WTC11 (cell line): ENCODE results near the gene A1BG. TPM values are rescaled to one million over a fixed set of nuclear protein-coding genes. Genes with fewer than 3 reads are reported as not detected.

Source experiments
- ATAC-seq: fragments of 200-7000 bp; cut with Tn5 transposase; 2 replicates; pipeline ENCODE4 v1.10.0; 2021; ENCODE audit warnings: mild to moderate bottlenecking, moderate library complexity
- CTCF ChIA-PET: fragments of 300-600 bp; sonication (Branson Sonifier 250); formaldehyde crosslinking; loops from one replicate; lab custom pipeline; 2021; ENCODE audit warnings: antibody characterized with exemption; lab: Charles Lee
- POLR2A ChIA-PET: fragments of 350-600 bp; sonication (Branson Sonifier 250); formaldehyde crosslinking; loops from one replicate; lab custom pipeline; 2021; ENCODE audit warnings: antibody characterized with exemption; lab: Charles Lee
- DNase-seq: peaks from one replicate; pipeline ENCODE4 v3.0.0; 2021; ENCODE audit warnings: low spot score
- H3K27ac Mint-ChIP-seq: 2 replicates; pipeline ENCODE4 v1.8.0; 2021; ENCODE audit warnings: mixed read lengths
- H3K27me3 Mint-ChIP-seq: 2 replicates; pipeline ENCODE4 v1.8.0; 2021; ENCODE audit warnings: low read depth, mild to moderate bottlenecking, moderate library complexity, mixed read lengths
- H3K36me3 Mint-ChIP-seq: 2 replicates; pipeline ENCODE4 v1.8.0; 2021; ENCODE audit warnings: mixed read lengths
- H3K4me1 Mint-ChIP-seq: 2 replicates; pipeline ENCODE4 v1.8.0; 2022; ENCODE audit warnings: mixed read lengths
- H3K4me3 Mint-ChIP-seq: 2 replicates; pipeline ENCODE4 v1.8.0; 2021; ENCODE audit warnings: mild to moderate bottlenecking, moderate library complexity, mixed read lengths
- H3K9me3 Mint-ChIP-seq: 2 replicates; pipeline ENCODE4 v1.8.0; 2021; ENCODE audit warnings: mixed read lengths
- ATF6 ChIP-seq: sonication (generic); formaldehyde crosslinking; IDR thresholded peaks from 2 replicates; pipeline ENCODE4 v1.8.1; 2023; ENCODE audit warnings: mild to moderate bottlenecking, missing genetic modification reagents
- CBFB ChIP-seq: sonication (generic); formaldehyde crosslinking; IDR thresholded peaks from 2 replicates; pipeline ENCODE4 v1.8.1; 2022; ENCODE audit warnings: mild to moderate bottlenecking, low read depth, missing genetic modification reagents
- CREM ChIP-seq: sonication (generic); formaldehyde crosslinking; IDR thresholded peaks from 2 replicates; pipeline ENCODE4 v1.8.1; 2022; ENCODE audit warnings: mild to moderate bottlenecking, missing genetic modification reagents, moderate library complexity
- ELF4 ChIP-seq: sonication (generic); formaldehyde crosslinking; IDR thresholded peaks from 2 replicates; pipeline ENCODE4 v1.8.1; 2022; ENCODE audit warnings: low read depth, mild to moderate bottlenecking, moderate library complexity, missing genetic modification reagents
- EMX1 ChIP-seq: fragments of 250-450 bp; sonication (Bioruptor Pico); IDR thresholded peaks from 2 replicates; pipeline ENCODE4 v1.8.0; 2021; ENCODE audit warnings: mild to moderate bottlenecking
- FOXJ3 ChIP-seq: sonication (generic); formaldehyde crosslinking; IDR thresholded peaks from 2 replicates; pipeline ENCODE4 v1.9.0; 2021; ENCODE audit warnings: missing genetic modification reagents, mild to moderate bottlenecking, borderline replicate concordance
- FOXK1 ChIP-seq: sonication (generic); formaldehyde crosslinking; IDR thresholded peaks from 2 replicates; pipeline ENCODE4 v1.8.0; 2022; ENCODE audit warnings: mild to moderate bottlenecking, moderate library complexity, missing genetic modification reagents
- FOXP4 ChIP-seq: sonication (generic); formaldehyde crosslinking; IDR thresholded peaks from 2 replicates; pipeline ENCODE4 v1.8.0; 2022; ENCODE audit warnings: mild to moderate bottlenecking, missing genetic modification reagents
- HMGA2 ChIP-seq: fragments of 250-450 bp; sonication (Bioruptor Pico); IDR thresholded peaks from 2 replicates; pipeline ENCODE4 v1.4.0; 2021; ENCODE audit warnings: mild to moderate bottlenecking, moderate library complexity
- IRF2 ChIP-seq: sonication (generic); formaldehyde crosslinking; IDR thresholded peaks from 2 replicates; pipeline ENCODE4 v1.8.0; 2022; ENCODE audit warnings: low read depth, missing genetic modification reagents, borderline replicate concordance
- NR1H2 ChIP-seq: sonication (generic); formaldehyde crosslinking; IDR thresholded peaks from 2 replicates; pipeline ENCODE4 v1.9.0; 2021; ENCODE audit warnings: mild to moderate bottlenecking, moderate library complexity, missing genetic modification reagents
- SP1 ChIP-seq: sonication (generic); formaldehyde crosslinking; conservative IDR thresholded peaks from 2 replicates; pipeline ENCODE4 v1.8.1; 2022; ENCODE audit warnings: missing genetic modification reagents
- TCF7 ChIP-seq: sonication (generic); formaldehyde crosslinking; IDR thresholded peaks from 2 replicates; pipeline ENCODE4 v1.8.0; 2022; ENCODE audit warnings: mild to moderate bottlenecking, low read depth, missing genetic modification reagents, moderate library complexity
- USF2 ChIP-seq: sonication (generic); formaldehyde crosslinking; IDR thresholded peaks from 2 replicates; pipeline ENCODE4 v1.8.1; 2023; ENCODE audit warnings: mild to moderate bottlenecking, missing genetic modification reagents, moderate library complexity
- ZMAT4 ChIP-seq: fragments of 250-450 bp; sonication (Bioruptor Pico); IDR thresholded peaks from 2 replicates; pipeline ENCODE4 v1.9.0; 2021; ENCODE audit warnings: mild to moderate bottlenecking
- ZNF263 ChIP-seq: sonication (generic); formaldehyde crosslinking; IDR thresholded peaks from 2 replicates; pipeline ENCODE4 v1.8.1; 2022; ENCODE audit warnings: low read depth, mild to moderate bottlenecking, moderate library complexity, missing genetic modification reagents
- ZNF281 ChIP-seq: sonication (generic); formaldehyde crosslinking; IDR thresholded peaks from 2 replicates; pipeline ENCODE4 v1.8.0; 2023; ENCODE audit warnings: mild to moderate bottlenecking, missing genetic modification reagents
- ZNF396 ChIP-seq: fragments of 250-450 bp; sonication (Bioruptor Pico); IDR thresholded peaks from 2 replicates; pipeline ENCODE4 v1.8.0; 2021; ENCODE audit warnings: mild to moderate bottlenecking, moderate library complexity, borderline replicate concordance
- ZSCAN18 ChIP-seq: fragments of 250-450 bp; sonication (Bioruptor Pico); IDR thresholded peaks from 2 replicates; pipeline ENCODE4 v2.1.2; 2022; ENCODE audit warnings: mild to moderate bottlenecking, moderate library complexity
- total RNA-seq: library from RNA; stranded (reverse); gene quantifications from 3 replicates; pipeline ENCODE4 v1.2.3, GENCODE V29; 2021

A1BG gene
- total RNA-seq, 1 experiment from 2014 or later = 24.3 TPM

GRCh38 chr19:58392945-58393724, 39.8 kb upstream of the A1BG start:
- no peak for ATAC-seq
- DNase-seq = no peak
- peaks cover 52% of the 10 kb centered on the region for H3K36me3 Mint-ChIP-seq
- H3K27me3 Mint-ChIP-seq = peaks cover 19% of the 10 kb centered on the region
- CTCF ChIA-PET = no interaction called here
- no peak overlapping the region for H3K4me3 Mint-ChIP-seq
- H3K9me3 Mint-ChIP-seq = no peaks in the 10 kb centered on the region
- TF ChIP-seq NR1H2 (no peak), USF2 (no peak), ZNF263 (CRISPR knock-in tag) (no peak), CBFB (CRISPR knock-in tag) (no peak), IRF2 (CRISPR knock-in tag) (no peak), ZNF396 (CRISPR knock-in tag) (no peak), FOXJ3 (CRISPR knock-in tag) (no peak), HMGA2 (no peak), ZMAT4 (CRISPR knock-in tag) (no peak), ELF4 (no peak)
- H3K27ac Mint-ChIP-seq = peak overlapping the region; percentile 57; the same call in 1 of the 2 replicates
- POLR2A ChIA-PET = no interaction called here
- H3K4me1 Mint-ChIP-seq = peaks cover 20% of the 10 kb centered on the region

- CTCF ChIA-PET = no interaction called here
These were observed 34.9 kb upstream of the A1BG start for GRCh38 chr19:58388175-58388526.

More at GRCh38 chr19:58388175-58388526, 34.9 kb upstream of the A1BG start:
- Mint-ChIP-seq H3K9me3 (no peaks in the 10 kb centered on the region), H3K36me3 (peaks cover 44% of the 10 kb centered on the region), H3K4me3 (peak overlapping the region; percentile 96), H3K27ac (peak overlapping the region; percentile 24), H3K27me3 (no peaks in the 10 kb centered on the region), H3K4me1 (peaks cover 22% of the 10 kb centered on the region)
- TF ChIP-seq ZNF281 (CRISPR knock-in tag) (no peak), FOXP4 (CRISPR knock-in tag) (no peak), EMX1 (CRISPR knock-in tag) (no peak), FOXK1 (CRISPR knock-in tag) (no peak), SP1 (CRISPR knock-in tag) (no peak), ZSCAN18 (CRISPR knock-in tag) (no peak), CREM (CRISPR knock-in tag) (no peak), TCF7 (CRISPR knock-in tag) (no peak), ATF6 (CRISPR knock-in tag) (no peak)
- no peak for DNase-seq
- ATAC-seq = no peak
- POLR2A ChIA-PET = no interaction called here
